DMS114 treated with DMSO at 0.1 percent for 48 hours (cell line): ENCODE results near the gene SMIM26.

Source experiments
- DNase-seq: peaks from one replicate; lab custom pipeline; 2025; ENCODE audit not compliant: unreplicated experiment; lab: John Stamatoyannopoulos, UW

The SMIM26 gene

DNA sequence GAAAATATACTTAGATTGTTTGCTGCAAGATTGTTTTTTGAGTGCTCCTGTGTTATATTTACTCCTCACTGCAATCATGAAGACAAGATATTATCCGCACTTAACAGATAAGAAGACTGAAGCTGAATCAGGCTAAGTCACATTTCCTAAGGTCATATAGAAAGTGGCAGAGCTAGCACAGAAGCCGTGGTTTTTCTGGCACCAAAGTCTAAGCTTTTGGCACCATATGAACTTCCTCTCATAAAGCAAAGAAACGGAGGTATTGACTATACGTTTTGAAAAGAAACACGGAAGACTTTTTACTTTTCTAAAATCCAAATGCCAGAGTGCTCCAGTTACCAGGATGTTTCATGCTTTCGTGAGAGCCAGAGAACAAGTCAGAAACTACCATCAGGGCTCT is 11.3 kb downstream of the SMIM26 start:
- no peak for DNase-seq

DNA sequence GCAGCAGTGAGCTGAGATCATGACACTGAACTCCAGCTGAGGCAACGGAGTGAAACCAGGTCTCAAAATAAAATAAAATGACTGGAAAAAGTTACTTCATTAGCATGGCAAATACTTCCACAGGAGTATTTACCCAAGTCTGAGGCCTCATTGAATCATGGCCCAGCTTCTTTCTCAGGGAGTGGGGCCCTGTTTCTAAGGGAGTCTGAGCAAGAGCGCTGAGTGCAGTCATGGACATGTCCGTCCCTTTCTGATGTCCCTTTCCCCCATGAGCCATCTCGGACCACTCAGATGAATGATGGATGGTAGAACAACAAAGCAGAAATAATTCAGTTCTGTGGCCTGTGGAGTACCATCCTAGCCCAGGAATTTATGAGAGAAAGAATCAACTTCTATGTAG is 12.8 kb downstream of the SMIM26 start:
- no peak for DNase-seq

DNA sequence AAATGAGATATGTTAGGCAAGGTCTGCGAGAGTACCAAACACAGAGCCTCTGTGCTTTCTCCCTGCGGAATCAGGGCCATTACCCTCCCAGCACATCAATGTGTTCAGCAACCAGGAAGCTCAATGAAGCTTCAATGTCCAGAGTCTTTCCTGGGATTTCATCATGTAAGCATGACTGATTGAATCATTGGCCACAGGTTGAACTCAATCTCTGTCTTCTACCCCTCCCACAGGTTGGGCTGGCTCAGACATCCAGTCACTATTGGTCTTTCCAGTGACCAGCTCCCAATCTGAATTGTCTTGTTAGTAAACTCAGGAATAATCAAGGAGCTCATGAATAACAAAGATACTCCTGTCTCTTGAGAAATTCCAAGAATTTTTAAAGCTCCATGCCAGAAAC is 17.9 kb downstream of the SMIM26 start:
- no peak for DNase-seq

DNA sequence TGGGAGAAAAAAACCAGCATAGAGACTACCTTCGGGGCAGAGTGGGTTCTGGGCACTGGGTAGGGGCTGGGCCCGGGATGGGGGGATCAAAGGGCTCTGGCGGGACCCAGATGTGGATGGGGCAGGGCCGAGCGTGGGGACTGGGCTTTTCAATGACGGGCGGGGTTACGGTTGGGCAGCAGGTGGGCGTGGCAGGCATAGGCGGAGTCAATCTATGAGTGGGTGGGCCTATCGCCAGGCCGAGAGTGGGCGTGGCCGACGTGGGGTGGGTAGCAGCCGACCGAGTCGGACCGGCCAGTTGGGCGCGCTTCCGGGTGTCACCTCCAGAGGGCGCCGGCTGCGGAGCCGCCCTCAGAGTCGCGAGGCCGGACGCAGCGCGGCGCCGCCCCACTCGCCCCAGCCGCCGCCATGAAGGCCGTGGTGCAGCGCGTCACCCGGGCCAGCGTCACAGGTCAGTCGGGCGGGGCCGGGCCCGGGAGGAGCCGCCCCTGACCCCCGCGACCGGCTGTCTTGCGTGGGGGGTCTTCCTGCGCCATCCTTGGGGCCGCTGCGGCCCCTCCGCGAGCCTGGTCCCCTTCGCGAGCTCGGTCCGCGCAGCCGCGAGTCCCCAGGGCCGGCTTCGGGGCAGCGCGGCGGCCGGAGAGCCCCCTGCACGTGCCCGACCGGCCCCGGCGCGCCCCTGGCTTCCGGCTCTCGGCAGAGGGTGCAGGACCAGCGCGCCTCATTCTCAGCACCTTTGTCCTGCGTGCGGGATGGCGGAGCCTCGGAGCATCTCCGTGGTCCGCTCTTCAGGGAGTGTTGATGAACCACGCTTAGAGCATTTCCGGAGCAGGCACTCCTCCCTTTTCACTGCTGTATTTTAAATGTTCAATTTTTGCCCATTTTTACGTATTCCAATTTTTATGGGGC is 20.7 kb downstream of the SMIM26 start, which contains the start of gene DTD1:
Gene DTD1 (plus strand): TSS at position 390 of the 909 bp plus-strand sequence. CDS start 19 bp downstream, at position 409.
- peak; percentile 59 for DNase-seq

DNA sequence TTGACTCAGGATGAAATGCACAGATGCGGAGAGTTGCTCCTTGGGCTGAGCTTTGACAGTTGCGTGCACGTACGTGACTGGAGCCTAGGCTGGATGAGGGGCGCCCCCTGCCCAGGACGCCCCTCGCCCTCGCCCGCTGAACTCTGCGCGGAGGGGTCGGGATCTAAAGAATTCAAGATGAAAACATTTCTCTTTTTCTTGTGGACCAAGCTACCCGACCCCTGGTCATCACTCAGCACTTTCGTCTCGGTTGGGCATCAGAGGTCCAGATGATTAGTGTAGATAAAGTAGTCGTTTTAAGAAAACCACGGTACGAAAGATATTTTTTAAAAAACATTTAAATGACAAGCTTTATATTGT is 21.3 kb downstream of the SMIM26 start:
- DNase-seq = no peak

DNA sequence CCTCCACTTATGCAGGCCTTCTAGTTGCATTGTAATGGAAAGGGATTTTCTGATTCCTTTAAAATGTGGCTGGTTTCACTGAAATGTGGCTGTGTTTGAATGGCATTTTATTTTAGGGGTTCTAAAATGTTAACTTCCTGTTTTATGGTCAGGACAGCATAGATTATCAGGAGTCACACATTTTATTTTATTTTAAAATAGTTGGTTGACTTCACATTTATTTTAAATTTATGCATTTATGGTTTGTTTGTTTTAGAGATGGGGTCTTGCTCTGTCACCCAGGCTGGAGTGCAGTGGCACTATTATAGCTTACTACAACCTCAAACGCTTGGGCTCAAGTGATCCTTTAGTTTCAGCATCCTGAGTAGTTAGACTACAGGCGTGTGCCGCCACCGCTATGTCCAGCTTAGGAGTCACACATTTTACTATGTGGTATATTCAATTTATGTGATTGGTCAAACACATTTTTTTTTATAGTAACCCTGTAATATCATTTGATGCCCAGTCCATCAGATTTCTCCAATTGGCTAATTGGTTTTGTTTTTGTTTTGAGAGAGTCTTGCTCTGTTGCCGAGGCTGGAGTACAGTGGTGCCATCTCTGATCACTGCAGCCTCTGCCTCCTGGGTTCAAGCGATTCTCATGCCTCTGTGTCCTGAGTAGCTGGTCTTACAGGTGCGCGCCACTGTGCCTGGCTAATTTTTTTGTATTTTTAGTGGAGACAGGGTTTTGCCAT is 22.9 kb downstream of the SMIM26 start:
- no peak for DNase-seq

DNA sequence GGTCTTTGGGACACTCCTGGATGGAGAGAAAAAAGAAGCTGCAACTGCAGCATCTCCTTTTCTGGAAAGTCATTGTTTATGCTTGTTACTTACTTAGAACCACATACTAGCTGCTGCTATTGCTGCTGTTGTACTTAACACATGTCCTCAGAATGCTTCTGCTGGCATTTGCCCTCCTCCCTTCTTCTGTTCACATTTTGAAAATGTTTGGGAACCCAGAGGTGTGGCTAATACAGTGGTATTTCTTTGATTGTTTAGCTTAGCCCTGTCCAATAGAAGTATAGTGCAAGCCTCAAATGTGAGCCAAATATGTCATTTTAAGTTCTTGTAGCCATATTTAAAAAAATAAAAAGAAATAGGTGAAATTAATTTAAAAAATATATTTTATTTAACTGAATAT is 29.0 kb downstream of the SMIM26 start:
- no peak for DNase-seq

DNA sequence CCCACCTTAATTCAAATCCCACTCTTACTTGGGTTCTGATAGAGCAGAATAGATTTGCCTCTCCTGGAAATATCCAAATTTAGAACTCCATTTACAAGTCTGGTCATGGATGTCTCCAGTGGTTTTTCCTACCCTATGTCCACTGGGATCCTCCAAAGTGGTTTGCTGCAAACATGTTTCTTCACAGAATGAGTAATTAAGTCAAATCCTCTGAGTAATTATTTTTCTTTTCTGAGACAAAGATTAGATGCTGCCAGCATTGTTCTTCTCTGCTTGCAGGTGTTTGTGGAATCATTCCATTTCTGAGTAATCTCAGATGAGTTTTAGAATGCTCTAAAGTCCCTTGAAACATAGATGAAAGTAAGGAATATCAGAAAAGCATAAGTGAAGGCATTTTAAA is 42.5 kb downstream of the SMIM26 start:
- no peak for DNase-seq

DNA sequence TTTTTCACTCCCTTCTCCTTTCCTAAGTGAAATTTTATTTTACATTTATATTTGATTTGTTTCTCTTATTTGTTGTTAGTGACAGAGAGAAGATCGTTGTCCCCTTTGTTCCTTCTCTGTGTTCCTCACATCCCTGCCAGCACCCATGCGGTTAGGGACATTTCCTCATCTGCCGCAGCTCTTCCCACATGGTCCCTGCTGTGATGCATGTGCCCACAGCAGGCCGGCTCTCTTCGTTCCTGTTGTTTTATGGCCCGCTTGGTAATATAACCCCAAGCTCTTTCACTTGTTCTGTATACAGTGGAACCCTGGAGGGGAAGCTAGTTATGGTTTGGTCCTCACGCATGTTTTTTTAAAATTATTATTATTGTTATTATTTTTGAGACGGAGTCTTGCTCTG is 44.3 kb downstream of the SMIM26 start:
- no peak for DNase-seq

DNA sequence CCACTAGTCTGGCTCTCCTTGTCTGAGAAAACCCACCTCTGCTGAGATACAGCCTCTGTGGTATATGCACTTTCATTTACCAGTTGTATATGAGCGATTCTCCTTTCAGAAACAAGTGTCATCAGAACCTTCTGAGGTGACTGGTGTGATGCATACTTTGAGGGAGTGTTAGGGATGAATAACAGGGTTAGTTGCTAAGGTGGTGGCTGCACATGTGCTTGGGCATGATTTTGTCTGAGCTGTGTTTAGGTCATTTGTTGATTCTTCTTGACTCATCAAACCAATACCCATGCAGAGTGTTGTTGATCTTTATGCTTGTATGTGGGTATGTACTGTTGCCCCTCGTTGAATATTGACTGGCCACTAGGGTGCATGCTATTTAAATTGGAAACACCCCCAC is 46.3 kb downstream of the SMIM26 start:
- no peak for DNase-seq

DNA sequence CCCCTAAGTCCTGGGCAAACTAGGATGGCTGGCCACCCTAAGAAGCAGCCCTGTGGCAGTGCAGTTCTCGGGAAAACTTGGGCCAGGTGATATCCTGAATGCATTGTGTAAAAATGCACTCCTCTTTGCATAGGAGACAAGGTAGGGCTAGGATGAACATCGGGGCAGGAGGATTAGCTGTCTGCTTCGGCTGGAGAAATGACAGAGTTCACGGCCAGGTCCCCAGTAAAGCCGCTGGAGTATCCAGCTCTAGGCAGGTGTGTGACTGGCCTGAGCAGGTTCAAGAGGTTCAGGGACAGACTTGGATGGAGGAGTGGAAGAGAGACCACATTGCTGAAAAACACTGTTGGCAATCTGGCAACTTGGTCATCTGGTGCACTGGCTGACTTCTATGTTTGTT is 47.0 kb downstream of the SMIM26 start:
- DNase-seq = no peak

DNA sequence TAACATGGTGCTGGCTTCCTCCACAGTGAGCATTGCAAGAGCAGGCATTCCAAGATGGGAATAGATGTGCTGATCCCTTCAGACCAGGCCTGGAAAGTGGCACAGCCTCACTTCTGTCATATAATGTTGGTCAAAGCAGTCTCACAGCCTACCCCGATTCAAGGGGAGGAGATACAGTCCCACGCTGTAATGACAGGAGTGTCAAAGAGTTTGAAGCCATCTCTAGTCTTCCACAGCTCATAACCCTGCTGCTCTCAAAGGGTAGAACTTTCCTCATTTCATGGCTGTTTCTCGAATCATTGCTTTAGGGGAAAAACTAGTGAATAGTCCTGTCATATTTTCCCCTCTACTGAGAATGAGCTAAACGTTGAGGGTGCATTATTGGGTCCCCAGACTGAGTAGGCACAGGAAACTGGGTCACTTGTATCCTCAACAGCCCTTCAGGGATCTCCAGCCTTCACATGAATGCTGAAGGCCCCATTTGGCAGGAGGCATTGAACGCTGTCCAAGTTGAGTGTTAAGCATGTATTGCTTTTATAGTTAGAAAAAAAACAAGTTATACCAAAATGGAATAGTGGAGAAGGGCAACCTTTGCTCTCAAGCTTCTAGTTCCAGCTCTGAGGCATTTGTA is 47.9 kb downstream of the SMIM26 start:
- DNase-seq = no peak
